HG03025 (cell line): ENCODE measurements around the gene SULT1C3.
"Not testable (repeated sequence)": the region's sequence is repeated elsewhere in the genome, so short reads cannot be mapped to it uniquely, and the experiment has no call there.

Source experiments
- ATAC-seq: cut with Tn5 transposase; IDR thresholded peaks from one replicate; pipeline ENCODE4 v1.9.1; 2021; ENCODE audit warnings: mild to moderate bottlenecking, moderate library complexity; ENCODE audit not compliant: unreplicated experiment, low FRiP score

SULT1C3 gene

DNA sequence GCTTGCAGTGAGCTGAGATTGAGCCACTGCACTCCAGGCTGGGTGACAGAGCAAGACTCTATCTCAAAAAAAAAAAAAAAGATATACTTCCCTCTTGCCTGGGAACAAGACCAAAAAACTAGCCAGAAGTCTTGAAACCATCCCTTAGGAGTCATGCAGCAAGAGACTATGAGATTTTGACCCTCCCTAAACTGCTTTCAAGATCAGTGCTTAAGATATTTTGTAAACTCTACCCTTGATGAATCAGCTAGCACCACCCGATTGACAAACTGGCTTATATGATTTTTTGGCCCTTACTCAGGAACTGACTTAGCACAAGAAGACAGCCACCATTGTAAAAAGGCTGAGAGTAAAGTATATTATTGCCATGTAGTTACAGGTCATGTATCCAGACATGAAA lies 3.8 kb downstream of the SULT1C3 start:
- ATAC-seq, result no peak

- no peak for ATAC-seq
Observed at GRCh38 chr2:108244667-108245414, 5.1 kb downstream of the SULT1C3 start.

- ATAC-seq, result no peak
Observed at GRCh38 chr2:108253106-108253505, 13.3 kb downstream of the SULT1C3 start.

DNA sequence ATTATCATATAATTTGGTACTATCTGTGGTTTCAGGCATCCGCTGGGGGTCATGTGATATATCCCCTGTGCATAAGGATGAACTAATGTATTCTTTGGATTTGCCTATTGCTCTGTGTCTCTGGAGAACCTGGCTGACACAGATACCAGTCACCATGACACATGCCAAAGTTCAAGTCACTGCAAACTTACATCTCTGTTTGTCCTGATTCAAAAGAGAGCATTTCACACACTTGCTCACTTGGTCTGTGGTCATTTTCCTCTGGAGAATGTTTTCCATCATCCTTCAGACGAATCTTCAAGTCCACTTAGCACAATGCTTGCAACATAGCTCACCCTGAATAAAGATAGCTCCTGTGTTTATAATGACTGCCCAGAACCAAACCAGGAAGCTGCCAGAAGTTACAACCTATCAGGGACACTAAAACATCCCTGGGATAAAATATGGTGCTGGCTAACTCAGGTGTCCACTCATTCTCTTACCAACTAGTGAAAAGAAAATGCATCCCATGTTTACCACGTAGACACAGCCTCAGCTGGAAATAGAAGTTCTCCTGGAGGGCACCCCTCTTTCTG lies 18.1 kb downstream of the SULT1C3 start:
- no peak for ATAC-seq

GRCh38 chr2:108260773-108261172 lies 21.0 kb downstream of the SULT1C3 start:
- ATAC-seq, result no peak

DNA sequence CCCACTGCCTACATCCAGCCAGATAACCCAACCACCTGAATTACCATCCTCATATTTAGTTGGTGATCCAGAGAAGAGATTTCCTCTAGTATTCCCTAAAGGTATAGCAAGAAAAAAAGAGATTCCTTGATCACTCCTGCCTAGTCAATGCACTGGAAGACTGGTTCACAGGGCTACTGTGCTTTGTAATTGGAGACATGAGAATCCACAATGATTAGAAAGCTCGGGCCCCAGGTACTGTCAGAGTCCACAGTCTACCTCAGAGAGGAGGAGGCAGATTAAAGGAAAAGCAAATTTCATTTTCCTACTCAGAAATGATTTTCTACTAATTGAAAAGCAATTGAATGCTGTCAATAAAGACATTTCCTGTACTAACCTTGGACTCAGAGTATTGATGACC lies 22.3 kb downstream of the SULT1C3 start:
- ATAC-seq, result no peak

DNA sequence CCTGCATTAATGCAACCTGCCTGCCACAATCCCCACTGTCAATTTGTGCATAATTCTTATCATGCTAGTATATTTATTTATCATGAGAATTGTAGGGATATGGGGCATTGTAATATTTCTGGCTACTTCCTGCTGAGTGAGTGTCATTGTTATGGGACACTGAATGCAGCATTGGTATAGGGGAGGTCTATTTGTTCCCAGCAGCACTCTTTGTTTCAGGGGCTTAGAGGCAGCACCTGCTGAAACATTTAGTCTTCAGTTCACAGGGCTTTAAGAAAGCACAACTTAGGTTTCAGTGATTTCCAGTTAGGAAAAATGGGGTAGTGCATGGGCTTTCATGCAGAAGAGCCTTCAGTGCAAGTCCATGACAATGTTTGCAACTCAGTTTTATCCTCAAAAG lies 23.6 kb downstream of the SULT1C3 start:
- no peak for ATAC-seq

DNA sequence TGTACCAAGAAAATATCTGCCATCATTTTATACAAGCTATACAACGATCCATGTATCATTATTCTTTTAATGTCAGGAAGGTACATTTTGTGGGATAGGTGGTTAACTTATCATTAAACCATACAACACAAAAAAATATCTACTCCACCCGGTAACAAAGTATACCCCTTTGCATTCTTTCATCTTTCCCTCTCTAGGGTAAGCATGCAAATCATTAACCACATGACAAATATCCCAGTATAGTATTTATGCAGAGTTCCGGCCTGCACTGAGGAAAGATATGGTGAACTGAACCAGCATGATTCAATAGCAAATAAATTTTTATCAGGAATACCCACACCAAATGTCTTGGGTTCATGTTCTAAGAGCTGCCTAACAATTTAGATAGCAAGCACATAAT lies 26.4 kb downstream of the SULT1C3 start:
- no peak for ATAC-seq

- no peak for ATAC-seq
Observed at GRCh38 chr2:108267101-108267500, 27.3 kb downstream of the SULT1C3 start.

- ATAC-seq, result no peak
Observed at GRCh38 chr2:108268001-108268400, 28.2 kb downstream of the SULT1C3 start.

DNA sequence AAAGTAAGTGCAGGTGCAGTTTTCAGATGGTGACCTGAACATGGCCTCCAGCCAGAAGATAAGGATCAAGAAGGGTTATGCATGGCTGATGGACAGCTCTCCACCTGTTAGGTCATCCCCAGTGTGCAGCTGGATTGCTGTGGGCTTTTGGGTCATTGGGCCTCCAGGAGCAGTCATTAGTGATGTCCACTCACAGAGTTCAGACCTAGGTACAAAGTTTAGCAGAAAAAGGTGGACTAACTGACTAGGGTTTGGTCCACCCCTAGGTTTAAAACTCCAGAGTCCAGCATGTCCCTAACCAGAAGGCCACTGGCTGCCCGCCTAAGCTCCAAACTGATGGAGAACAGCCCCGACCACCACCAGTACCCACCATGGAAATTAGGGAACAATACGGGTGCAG lies 30.6 kb downstream of the SULT1C3 start:
- ATAC-seq, result no peak

DNA sequence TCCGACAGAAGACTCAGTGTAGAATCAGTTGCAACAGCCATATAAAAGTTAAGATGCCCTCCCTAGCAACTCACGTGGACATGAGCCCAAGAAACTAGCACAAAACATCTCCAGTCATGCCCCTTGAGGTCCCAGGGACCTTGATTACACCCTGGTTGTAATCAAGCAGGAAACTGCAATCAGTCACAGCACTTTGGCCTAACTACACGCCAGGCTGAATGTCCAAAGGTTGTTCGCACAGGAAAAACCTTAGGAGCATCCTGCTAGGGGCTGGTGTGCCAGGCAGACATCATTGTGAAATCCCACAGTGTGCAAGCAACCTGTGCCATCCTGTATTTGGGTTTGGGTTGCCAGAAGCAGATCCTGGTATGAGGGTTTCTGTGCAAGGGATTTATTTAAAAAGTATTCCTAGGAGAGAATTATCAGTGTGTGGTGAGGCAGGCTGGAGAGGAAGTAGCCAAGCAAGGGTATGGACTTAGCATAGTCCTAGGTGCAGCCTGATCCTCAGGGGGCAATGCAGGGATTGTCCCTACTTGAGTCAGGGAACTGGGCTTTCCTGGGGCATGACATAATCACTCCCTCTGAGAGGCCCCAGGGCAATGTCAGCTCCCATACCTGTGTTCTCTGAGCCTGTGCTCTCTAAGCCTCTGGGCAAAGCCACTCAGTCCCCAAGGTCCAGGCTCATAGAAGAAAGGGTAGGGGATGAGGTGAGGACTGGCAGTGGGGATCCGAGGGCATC lies 31.2 kb downstream of the SULT1C3 start:
- ATAC-seq, result no peak

DNA sequence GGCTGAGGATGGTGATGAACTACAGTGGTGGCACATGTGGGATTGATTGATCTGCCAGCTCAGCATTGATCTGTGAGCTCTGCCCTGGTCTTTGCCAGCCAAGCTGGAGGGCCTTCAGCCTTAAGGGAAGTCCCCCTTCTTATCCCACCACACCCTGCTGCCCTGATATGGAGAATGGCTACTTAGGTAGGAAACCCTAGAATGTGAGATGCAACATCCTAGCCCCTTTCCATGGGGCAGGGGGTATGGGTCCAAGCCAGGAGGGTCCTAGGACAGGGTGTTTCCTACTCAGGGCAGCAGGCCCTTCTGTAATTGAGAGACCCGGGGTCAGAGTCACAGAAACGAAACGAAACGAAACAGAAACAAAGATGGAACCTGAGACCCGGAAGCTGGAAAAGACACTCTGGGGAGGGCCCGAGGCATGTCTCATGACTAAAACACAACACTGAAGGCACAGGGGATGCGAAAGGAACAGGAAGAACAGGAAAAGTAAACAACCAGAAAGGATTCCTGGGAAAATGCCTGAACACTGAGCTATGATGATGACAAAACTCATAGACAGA lies 32.0 kb downstream of the SULT1C3 start:
- no peak for ATAC-seq

GRCh38 chr2:108278631-108279030 lies 38.9 kb downstream of the SULT1C3 start:
- ATAC-seq, result no peak

DNA sequence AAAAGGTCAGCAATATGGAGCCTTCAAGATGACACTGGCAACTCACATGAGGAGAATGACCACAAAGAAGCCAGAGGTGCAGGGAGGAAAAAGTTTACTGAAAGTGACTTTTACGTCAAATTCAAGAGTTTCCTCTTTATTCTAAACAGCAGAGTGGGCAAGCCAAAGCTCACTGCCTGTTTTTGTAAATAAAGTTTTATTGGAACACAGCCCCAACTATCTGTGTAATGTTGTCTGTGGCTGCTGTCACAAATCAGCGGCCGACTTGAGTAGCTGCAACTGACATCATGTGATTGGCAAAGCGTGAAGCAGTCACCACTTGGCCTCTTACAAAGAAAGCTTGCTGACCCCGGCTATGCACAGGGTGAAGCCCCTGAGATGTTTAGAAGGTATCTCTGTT lies 39.7 kb downstream of the SULT1C3 start:
- no peak for ATAC-seq

DNA sequence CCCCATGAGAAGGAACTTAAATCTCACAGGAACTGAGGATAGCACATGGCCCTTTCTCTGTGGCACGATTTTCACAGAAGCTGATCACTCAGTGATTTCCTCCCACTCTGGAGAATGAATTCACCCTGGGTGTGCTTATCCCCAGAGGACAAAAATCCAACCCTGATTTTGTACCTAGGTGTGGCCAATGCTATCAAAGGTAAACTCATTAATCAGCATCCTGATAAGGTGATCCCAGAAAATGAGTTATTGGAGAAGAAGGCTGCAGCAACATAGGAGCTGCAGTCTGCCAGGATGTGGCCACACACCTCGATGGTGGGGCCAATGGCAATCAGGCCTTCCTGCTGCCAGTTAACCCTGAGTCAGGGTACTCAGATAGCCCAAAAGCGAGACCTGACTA lies 40.7 kb downstream of the SULT1C3 start:
- no peak for ATAC-seq

DNA sequence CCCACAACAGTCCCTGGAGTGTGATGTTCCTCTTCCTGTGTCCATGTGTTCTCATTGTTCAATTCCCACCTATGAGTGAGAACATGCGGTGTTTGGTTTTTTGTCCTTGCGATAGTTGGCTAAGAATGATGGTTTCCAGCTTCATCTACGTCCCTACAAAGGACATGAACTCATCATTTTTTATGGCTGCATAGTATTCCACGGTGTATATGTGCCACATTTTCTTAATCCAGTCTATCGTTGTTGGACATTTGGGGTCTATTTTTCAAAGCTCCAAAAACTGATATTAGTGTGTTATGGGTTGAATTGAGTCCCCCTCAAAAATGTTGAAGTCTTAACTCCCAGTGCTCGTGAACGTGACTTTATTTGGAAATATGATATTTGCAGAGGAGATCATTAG lies 44.8 kb downstream of the SULT1C3 start:
- not testable (repeated sequence) for ATAC-seq

GRCh38 chr2:108285616-108286015 lies 45.8 kb downstream of the SULT1C3 start:
- ATAC-seq, result no peak

- ATAC-seq, result no peak
Observed at GRCh38 chr2:108287169-108287568, 47.4 kb downstream of the SULT1C3 start.

DNA sequence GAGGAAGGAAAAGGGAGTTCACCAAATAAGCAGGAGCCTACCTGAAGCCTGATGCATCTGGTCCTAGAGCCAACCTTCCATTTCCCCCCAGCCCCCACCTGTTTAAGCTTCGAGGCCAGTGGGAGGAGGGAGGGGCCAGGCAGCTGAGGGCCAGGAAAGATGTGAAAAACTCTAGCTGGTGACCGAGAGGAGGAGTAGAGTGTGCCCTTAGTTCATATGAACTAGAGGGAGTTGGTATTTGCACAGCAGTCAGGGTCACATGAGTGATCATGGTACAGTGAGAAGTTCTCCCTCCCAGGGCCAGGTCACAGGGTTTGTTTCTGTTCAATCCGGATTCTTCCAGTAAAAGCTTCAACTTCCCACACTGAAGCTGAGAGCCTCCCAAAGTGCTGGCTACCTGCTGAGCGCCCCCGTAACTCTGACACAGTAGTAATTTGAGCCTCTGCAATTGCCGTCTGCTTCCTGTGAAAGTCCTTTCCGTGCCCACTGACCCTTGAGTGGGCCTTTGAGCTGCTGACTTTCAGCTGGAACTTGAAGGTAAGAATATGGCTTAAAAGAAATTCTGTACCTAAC lies 48.9 kb downstream of the SULT1C3 start, which contains the start of gene SULT1C2:
SULT1C2 (plus strand) TSS at position 362 of the 573 bp plus-strand sequence. CDS start 4,773 bp downstream, outside the sequence.
- ATAC-seq, result no peak

DNA sequence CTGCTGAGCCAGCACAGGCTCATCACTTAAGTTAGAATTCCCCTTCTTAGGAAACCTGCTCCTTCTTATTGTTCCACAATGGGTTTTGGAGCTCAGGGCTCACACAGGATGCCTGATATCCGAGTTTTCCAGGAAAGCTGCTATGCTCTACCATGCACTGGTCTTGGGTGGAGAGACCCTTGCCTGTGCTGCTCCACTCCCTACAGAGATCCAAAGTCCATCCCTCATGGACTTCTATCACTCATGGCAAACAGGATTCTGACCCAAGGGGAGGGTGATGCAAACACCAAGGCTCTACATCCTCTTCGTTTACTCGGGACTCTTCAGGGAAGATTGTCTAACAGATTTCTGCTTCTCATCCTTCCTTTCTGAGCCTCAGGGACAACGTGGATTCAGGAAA lies 54.1 kb downstream of the SULT1C3 start:
- no peak for ATAC-seq
